Peyer's patch (tissue), 4 donors: ENCODE data around the gene IFNK.

Experiments
- POLR2A ChIP-seq, 2 donors: fragments of 450-650 bp; IDR thresholded peaks; one replicate each; pipeline ENCODE4 v1.5.1; 2017; ENCODE audit warnings: antibody characterized with exemption in 2 of 2, mild to moderate bottlenecking in 2 of 2, moderate library complexity in 2 of 2
- TF ChIP-seq, protein P1 (sequence below), 6 experiments: fragments of 450-650 bp in 4 of 6; fragments of 200-600 bp in 2 of 6; sonication (generic) in 1 of 6; IDR thresholded peaks; one replicate each; pipeline ENCODE4 v1.5.1; 2017 to 2019; ENCODE audit warnings: antibody characterized with exemption in 6 of 6, mild to moderate bottlenecking in 3 of 6, moderate library complexity in 1 of 6

DNA sequence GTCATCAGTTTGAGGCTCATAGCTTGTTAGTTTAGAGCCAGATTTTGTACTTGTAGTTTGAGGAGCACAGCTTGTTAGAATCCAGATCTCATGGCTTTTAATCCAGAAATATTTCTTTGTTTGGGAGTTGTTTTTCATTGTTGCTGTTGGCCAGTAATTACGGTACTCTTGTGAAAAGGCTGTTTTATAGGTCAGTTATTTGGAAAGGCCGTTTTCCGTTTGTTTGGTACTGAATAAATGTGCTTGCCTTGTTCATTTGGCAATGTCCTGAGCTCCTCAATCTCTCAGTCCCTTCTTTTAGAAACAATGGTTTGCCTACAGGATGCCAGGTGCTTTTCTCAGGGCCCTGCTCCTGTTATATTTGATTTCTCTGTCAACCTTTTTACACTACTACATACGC is 10.0 kb downstream of the IFNK start:
- TF ChIP-seq, protein P1, sequence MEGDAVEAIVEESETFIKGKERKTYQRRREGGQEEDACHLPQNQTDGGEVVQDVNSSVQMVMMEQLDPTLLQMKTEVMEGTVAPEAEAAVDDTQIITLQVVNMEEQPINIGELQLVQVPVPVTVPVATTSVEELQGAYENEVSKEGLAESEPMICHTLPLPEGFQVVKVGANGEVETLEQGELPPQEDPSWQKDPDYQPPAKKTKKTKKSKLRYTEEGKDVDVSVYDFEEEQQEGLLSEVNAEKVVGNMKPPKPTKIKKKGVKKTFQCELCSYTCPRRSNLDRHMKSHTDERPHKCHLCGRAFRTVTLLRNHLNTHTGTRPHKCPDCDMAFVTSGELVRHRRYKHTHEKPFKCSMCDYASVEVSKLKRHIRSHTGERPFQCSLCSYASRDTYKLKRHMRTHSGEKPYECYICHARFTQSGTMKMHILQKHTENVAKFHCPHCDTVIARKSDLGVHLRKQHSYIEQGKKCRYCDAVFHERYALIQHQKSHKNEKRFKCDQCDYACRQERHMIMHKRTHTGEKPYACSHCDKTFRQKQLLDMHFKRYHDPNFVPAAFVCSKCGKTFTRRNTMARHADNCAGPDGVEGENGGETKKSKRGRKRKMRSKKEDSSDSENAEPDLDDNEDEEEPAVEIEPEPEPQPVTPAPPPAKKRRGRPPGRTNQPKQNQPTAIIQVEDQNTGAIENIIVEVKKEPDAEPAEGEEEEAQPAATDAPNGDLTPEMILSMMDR (IDR thresholded peaks at IDR 0.05) = no peak
- TF ChIP-seq POLR2A (IDR thresholded peaks at IDR 0.05) = no peak
